CD4-positive, alpha-beta T cell treated with Interleukin-17A for 1 hour (primary cell): ENCODE data around the gene VEGFB.
A peak's percentile ranks its signal among the peaks of the same experiment; 100 is the strongest.

Experiments
- DNase-seq: peaks from one replicate; pipeline ENCODE4 v3.0.0-alpha.2; 2020

Gene VEGFB

DNA sequence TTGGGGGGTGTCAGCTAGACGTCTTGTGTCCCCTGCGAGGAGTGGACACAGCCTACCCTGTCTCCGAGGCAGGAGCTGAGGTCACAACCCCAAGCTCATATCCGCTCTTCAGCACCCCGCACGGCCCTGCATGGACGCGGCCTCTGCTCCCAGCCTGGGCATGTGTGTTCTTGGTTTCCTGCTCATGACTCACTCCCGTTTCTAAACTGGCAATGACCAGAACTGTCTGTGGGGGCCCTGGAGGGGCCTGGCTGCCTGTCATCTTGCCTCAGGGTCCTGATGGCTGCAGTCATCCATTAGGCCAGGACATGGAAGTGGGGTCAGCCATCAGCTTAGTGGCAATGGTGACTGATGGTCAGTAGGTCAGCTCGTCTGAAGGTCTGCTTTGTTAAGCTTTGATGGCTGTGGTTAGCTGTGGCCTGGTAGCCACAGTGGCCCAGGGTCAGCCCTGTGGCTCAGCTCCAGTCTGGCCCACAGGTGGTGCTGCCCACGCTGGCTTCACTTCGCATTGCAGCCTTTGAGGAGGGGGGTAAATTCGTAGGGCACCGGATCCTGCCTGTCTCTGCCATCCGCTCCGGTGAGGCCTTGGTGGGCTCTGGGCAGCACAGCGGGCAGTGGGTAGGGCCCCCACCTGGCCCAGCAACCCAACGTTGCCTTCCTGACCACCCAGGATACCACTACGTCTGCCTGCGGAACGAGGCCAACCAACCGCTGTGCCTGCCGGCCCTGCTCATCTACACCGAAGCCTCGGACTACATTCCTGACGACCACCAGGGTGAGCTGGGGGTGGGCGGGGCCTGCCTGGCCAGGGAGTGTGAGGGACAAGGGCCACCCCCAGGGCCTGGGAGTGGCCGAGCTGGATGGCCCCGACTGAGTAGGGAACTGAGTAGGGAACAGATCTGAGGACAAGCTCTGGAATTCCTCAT, 28.9 kb downstream of the VEGFB start:
- DNase-seq: no peak

GRCh38 chr11:64263947-64264317, 29.5 kb downstream of the VEGFB start:
- DNase-seq: no peak

- DNase-seq: no peak
These were observed 30.0 kb downstream of the VEGFB start for GRCh38 chr11:64264371-64264852.

DNA sequence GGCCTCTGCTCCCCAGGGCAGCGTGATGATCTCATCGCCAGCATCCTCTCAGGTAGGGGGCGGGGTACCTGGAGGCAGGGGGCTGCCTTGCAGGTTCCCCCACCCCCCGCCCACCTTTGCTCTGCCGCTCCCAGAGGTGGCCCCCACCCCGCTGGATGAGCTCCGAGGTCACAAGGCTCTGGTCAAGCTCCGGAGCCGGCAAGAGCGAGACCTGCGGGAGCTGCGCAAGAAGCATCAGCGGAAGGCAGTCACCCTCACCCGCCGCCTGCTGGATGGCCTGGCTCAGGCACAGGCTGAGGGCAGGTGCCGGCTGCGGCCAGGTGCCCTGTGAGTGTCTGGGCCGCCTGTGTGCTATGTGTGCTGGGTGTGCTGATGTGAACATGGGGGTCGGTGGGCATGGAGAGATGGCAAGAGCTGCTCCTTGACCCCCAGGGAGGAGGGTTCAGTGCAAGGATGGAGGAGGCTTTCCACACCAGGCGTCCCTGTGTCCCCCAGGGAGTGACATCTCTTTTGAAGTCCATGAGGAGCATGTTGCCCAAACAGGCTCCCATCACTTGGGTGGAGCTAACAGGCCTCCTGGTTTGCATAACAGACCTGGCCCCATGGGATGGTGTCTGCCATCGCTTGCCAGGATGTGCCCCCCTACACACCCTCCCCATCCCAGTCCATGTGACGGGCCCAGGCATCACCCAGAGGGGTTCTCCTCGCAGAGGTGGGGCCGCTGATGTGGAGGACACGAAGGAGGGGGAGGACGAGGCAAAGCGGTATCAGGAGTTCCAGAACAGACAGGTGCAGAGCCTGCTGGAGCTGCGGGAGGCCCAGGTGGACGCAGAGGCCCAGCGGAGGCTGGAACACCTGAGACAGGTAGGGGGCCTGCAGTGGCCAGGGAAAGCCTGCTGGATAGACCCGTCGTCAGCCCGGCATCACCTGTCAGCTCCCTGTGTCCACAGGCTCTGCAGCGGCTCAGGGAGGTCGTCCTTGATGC, 31.1 kb downstream of the VEGFB start:
- DNase-seq: no peak

DNA sequence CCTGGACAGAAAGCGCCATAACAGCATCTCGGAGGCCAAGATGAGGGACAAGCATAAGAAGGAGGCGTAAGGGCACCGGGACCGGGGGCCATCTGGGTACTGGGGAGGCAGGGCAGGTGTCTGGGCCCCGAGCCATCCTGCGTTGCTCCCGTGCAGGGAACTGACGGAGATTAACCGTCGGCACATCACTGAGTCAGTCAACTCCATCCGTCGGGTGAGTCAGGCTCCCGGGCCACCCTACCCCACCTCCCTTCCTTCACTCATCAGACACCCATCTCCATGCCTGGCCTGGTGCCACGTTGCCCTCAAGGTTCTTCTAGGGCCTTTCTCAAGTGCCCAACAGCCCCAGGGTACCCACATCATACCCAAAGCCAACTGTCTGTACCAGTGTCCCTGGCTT, 32.0 kb downstream of the VEGFB start:
- no peak for DNase-seq

GRCh38 chr11:64267207-64267945, 33.0 kb downstream of the VEGFB start:
- DNase-seq: no peak

DNA sequence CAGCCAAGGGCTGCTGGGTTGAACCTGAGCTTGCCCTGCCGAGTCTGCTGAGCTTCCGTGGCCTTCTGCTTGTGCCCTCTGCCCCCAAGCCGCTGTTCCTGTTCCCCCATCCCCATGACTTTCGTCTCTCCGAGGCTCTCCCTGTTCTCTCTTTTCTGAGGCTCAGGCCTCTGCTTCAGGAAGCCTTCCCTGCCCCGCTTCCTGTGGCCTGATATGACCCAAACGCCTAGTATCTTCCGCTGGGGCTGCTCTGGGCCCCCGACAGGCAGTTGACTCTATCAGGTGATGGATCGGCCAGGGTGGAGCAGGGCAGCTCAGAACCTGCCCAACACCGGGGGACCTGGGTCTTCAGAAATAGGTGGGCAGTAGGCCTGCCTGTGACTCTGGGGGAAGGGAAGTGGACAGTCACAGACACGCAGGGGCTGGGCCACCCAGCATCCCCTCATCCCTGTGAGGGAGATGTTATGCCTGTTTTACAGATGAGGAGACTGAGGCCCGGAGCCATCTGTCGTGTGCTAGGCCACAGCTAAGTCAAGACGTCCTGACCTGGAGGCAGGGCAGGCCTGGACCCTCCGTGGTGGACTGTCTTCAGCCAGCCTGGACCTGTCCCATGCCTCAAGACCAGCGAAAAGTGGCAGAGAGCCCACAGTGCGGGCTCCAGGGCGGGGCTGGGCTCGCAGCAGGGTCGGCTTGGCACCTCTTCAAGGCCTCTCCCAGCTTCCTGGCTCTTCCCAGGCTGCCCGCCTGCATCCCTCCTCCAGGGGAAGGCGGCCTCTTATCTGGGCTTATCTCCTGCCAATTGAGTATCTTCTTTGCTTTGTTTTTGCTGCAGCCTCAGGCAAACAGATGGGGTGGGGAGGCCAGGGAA, 33.9 kb downstream of the VEGFB start:
- no peak for DNase-seq

DNA sequence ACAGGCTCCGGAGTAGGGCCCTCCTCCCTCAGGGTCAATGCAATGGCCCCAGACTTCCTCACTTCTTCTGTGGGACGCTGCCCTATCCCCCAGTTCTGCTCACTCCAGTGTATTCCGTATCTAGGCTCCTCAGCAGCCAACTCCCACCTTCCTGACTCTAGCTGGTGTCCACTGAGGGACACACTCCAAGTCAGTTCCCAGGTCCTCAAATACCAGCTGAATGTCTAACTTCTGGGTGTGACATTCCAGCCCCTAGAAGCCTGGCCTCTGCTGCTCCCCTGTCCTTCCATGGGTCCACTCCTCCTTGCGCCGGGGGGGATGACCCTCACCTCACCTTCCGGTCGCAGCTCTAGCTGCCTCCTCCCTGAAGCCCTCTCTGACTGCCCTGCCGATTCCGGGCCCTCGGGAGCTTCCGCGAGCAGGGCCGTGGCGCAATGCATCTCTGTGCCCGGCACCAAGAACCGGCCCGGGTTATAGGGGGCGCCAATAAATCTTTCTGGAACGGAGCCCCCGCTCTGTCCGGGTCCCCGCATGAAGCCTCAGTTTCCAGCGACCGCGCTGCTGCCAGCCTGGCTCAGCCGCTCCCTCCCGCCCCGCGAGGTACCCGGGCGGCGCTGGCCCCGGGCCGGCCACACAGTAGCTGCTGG, 34.6 kb downstream of the VEGFB start:
- DNase-seq: peak; percentile 42

DNA sequence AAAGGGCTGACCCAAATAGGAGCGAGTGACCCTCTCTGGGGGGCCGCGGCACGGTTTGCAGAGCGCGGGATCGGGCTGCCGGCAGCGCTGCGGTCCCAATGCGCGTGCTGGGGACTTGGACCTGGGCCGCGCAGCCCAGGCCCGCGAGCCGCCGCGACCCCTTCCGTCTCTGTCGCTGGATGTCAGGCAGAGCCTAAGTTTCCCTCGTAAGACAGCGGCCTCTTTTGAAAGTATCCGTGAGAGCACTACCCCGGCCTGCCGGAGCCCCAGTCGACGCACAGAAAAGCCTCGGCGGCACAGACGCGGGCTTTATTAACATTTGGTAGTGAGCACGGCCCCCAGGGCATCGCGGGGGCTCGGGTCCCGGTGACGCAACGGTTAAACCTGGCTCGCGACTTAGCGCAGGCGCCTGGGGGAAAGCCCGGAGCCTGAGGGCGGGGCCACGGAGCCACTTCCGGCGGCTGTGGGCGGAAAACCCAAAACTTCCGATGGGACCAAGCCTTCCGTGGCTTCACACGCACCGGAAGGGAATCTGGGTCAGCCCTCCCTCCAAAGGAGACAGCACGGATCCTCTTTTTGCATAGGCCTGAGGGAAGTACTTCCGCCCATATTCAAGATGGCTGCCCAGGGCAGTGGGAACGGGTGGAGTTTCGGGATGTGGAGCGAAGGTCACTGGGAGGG, 35.3 kb downstream of the VEGFB start:
- peak; percentile 98 for DNase-seq

GRCh38 chr11:64275031-64275800, 40.8 kb downstream of the VEGFB start:
- DNase-seq: no peak

DNA sequence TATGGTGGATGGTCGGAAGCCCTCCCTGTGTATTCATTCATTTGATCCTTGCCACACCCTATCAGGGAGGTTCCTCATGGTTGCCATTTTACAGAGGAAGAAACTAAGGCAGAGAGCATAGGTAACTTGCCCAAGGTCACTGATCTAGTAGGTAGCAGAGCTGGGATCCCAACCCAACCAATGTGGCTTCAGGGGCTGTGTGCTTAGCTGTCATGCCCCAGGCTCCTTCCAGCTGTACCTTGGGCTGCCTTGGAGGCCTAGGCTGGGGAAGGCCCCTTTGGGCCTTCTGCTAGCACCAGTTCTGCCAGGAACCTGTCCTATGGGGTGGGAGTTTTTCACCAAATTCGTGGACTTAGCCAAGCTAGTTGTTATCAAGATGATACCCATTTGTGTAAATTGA, 41.5 kb downstream of the VEGFB start:
- no peak for DNase-seq

DNA sequence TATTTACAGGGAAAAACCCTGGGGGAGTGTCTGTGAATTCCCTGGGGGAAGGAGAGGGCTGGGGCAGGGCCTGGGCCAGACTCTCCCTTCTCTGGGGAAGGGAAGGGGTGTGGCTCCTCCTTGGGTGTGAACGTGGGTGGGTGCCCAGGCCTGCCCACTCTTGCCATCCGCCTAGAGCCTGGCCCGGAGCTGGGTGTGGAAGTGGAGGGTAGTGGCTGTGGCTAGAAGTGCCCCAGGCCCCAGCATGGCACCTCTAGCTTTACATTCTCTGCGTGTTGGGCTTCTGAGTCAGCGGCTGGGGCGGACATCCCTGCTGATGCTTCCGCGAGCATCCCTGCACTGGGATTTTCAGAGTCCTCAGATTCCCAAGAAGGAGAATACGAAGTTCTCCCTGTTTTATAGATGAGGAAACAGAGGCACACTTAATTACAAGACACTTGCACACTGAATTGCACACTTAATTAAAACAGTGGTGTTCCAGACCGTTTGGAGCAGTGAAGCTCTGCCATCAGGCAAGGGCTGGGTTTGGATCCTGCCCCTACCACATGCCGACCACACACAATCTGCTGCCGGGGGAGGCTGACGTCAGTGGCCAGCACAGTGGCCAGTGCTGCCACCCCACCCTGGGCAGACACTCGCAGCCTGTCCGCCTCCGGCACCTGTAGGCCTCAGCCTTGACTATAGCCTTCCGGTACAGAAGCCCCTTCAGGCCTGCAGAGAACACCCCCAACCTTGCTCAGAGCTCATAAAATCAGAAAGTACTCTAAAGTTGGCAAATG, 42.5 kb downstream of the VEGFB start:
- no peak for DNase-seq

DNA sequence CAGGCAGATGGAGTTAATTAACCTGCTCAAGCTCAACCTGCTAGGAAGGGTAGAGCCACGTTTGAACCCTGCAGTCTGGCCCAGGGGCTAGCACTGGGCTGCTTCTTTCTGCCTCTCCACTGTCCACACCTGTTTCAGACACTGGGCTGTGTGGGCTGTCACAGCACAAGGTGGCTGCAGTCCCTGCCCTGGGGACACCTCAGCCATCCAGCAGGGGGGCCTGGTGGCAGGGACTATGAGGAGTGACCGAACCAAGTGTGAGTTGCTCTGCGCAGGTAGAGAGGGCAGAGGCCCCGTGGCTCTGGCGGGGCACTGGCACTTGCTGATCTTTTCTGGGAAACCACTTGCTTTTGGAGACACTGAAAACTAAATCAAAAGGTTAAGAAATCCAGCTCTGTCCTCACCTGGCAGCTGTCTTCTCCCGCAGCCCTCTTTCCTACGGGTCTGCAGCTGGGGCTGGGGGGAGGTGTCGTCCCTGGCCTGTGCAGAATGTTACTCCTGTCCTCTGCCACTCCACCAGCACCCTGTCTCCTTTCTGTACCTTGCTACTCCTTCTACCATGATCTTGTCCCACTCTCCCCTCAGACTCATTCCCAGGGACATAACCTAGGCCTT, 44.3 kb downstream of the VEGFB start:
- DNase-seq: no peak

DNA sequence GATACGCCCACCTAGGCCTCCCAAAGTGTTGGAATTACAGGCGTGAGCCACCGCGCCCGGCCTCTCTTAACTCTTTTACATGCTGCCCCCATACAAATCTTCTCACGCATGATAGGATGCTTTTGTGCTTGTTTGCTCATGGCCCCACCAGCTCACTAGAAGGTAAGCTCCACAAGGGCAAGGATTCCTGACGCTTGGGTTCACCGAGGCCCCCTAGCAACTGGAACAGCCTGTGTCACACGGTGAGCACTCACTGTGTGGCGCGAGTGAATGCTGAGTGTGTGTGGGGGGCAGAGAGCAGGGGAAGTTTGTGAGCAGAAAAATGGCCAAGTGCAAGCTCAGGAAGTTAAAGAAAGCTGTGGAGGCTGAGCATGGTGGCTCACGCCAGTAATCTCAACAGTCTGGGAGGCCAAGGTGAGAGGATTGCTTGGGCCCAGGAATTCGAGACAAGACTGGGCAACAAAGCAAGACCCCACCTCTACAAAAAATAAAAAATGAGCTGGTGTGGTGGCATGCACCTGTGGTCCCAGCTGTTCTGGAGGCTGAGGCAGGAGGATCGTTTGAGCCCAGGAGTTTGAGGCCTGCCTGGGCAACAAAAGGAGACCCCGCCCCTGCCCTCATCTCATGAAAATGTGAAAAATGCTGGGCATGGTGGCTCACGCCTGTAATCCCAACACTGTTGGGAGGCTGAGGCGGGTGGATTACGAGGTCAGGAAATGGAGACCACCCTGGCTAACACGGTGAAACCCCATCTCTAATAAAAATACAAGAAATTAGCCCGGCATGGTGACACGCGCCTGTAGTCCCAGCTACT, 47.8 kb downstream of the VEGFB start:
- no peak for DNase-seq

- DNase-seq: no peak
These were observed 48.7 kb downstream of the VEGFB start for GRCh38 chr11:64283092-64283491.

- peak; percentile 96 for DNase-seq
These were observed 49.9 kb downstream of the VEGFB start, which contains the start of gene BAD for GRCh38 chr11:64284048-64284961. Gene BAD, minus strand, starts transcription at chr11:64284665. Its CDS starts 297 bp downstream, at chr11:64284368.
